PC-3 (cell line): ENCODE data around the gene TMEM59. TPM values are rescaled to one million over a fixed set of nuclear protein-coding genes. Genes with fewer than 3 reads are reported as not detected.
A peak's percentile ranks its signal among the peaks of the same experiment; 100 is the strongest.

ENCODE experiments used
- ATAC-seq: fragments of 200-7000 bp; cut with Tn5 transposase; 2 replicates; pipeline ENCODE4 v1.9.1; 2020; ENCODE audit warnings: mild to moderate bottlenecking, moderate library complexity
- BruUV-seq: library from RNA; stranded (reverse); fragments of 400-500 nt; replicated peaks from 2 replicates; lab custom pipeline; 2021; lab: Mats Ljungman, UMichigan
- CTCF ChIA-PET: fragments of 300-600 bp; sonication (Branson Sonifier 250); formaldehyde crosslinking; loops from one replicate; lab custom pipeline; 2022; ENCODE audit warnings: antibody characterized with exemption; lab: Charles Lee
- POLR2A ChIA-PET: fragments of 300-600 bp; sonication (Branson Sonifier 250); formaldehyde crosslinking; loops from one replicate; lab custom pipeline; 2022; ENCODE audit warnings: antibody characterized with exemption; ENCODE audit not compliant: unreplicated experiment; lab: Charles Lee
- DNase-seq: peaks from one replicate; pipeline ENCODE4 v3.0.0-alpha.2; 2015
- H2AFZ ChIP-seq: fragments of 300-600 bp; sonication (generic); 2 replicates; pipeline ENCODE4 v1.6.0; 2016; ENCODE audit warnings: antibody characterized with exemption, low read length
- H3F3A ChIP-seq: fragments of 300-600 bp; sonication (generic); one replicate; pipeline ENCODE4 v1.6.0; 2017; ENCODE audit warnings: antibody characterized with exemption, low read length, control low read depth, mild to moderate bottlenecking; ENCODE audit not compliant: unreplicated experiment
- H3K27ac ChIP-seq: fragments of 300-600 bp; sonication (generic); 2 replicates; pipeline ENCODE4 v1.5.1; 2016; ENCODE audit warnings: mild to moderate bottlenecking, low read length
- H3K27me3 ChIP-seq: fragments of 300-600 bp; sonication (generic); 2 replicates; pipeline ENCODE4 v1.6.1; 2016; ENCODE audit warnings: low read length, mixed read lengths
- H3K36me3 ChIP-seq: fragments of 300-600 bp; sonication (generic); 2 replicates; pipeline ENCODE4 v1.6.1; 2016; ENCODE audit warnings: low read depth, mixed run types, low read length, mixed read lengths
- H3K4me1 ChIP-seq: fragments of 300-600 bp; sonication (generic); 2 replicates; pipeline ENCODE4 v1.5.1; 2016; ENCODE audit warnings: low read length; ENCODE audit not compliant: insufficient read depth
- H3K4me2 ChIP-seq: fragments of 300-600 bp; sonication (generic); 2 replicates; pipeline ENCODE4 v1.6.0; 2016; ENCODE audit warnings: low read length
- H3K4me3 ChIP-seq: fragments of 300-600 bp; sonication (generic); 2 replicates; pipeline ENCODE4 v1.5.1; 2016; ENCODE audit warnings: mild to moderate bottlenecking, low read length, mixed read lengths
- H3K79me2 ChIP-seq: fragments of 300-600 bp; sonication (generic); 2 replicates; pipeline ENCODE4 v1.6.1; 2017; ENCODE audit warnings: low read length, mixed read lengths
- H3K9ac ChIP-seq: fragments of 300-600 bp; sonication (generic); 2 replicates; pipeline ENCODE4 v1.6.0; 2016; ENCODE audit warnings: mild to moderate bottlenecking, low read length
- H3K9me2 ChIP-seq: fragments of 300-600 bp; sonication (generic); replicated peaks from 2 replicates; pipeline ENCODE4 v1.6.1; 2016; ENCODE audit warnings: mixed run types, low read length, mixed read lengths
- H3K9me3 ChIP-seq: fragments of 300-600 bp; sonication (generic); 2 replicates; pipeline ENCODE4 v1.6.1; 2016; ENCODE audit warnings: low read length, mixed read lengths
- H4K20me1 ChIP-seq: fragments of 300-600 bp; sonication (generic); 2 replicates; pipeline ENCODE4 v1.6.1; 2016; ENCODE audit warnings: low read length, mixed read lengths
- EZH2 ChIP-seq: fragments of 300-600 bp; sonication (generic); IDR thresholded peaks from one replicate; pipeline ENCODE4 v1.6.1; 2017; ENCODE audit warnings: antibody characterized with exemption, mild to moderate bottlenecking, low read length; ENCODE audit not compliant: unreplicated experiment
- EZH2phosphoT487 ChIP-seq: fragments of 300-600 bp; sonication (generic); IDR thresholded peaks from 2 replicates; pipeline ENCODE4 v1.6.1; 2018; ENCODE audit warnings: mild to moderate bottlenecking, antibody characterized with exemption, low read length, borderline replicate concordance
- intact Hi-C: fragments of 100-400 bp; cut with micrococcal nuclease; formaldehyde crosslinking; loops from 2 replicates; pipeline ENCODE4 v1.9.0; 2023
- total RNA-seq: library from RNA; depleted of rRNA; stranded (reverse); fragments of >200 nt; gene quantifications from 2 replicates; pipeline ENCODE4 v1.2.3, GENCODE V29; 2014
- TF ChIP-seq, protein P1 (sequence below): fragments of 300-600 bp; sonication (generic); conservative IDR thresholded peaks from 2 replicates; pipeline ENCODE4 v1.5.1; 2017; ENCODE audit warnings: antibody characterized with exemption, low read depth, mild to moderate bottlenecking, low read length

Gene TMEM59
- total RNA-seq, 1 experiment from 2014 or later, result 133 TPM

DNA sequence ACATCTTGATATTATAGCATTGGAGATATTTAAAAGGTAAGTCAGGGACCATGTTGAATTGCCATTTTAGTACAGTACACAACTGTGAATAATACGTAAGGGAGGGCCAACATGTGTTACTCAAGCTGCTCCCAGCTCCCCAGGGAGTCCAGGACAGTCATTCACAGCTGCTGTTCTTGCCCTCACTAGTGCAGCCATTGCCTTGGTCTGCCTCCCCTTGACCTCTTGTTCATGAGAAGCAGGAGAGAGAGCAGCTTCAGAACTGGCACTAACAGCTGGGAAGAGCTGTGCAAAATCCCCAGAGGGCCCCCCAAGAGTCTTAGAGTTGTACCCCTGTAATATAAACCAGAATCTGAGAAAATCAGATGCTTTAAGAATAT is 16.8 kb upstream of the TMEM59 start:
- Histone ChIP-seq H3K9ac (no peak overlapping the region), H2AFZ (no peak overlapping the region), H3K27ac (no peak overlapping the region), H3K4me2 (no peak overlapping the region), H3K9me2 (no peaks in the 10 kb centered on the region), H3K4me3 (no peak overlapping the region), H3K9me3 (no peaks in the 10 kb centered on the region), H3K4me1 (0 out of 2 replicates have a peak, but pooled peaks cover 4% of the 10 kb centered on the region), H3K27me3 (no peaks in the 10 kb centered on the region), H3K36me3 (no peaks in the 10 kb centered on the region), H3F3A (no peaks in the 10 kb centered on the region), H3K79me2 (no peaks in the 10 kb centered on the region), H4K20me1 (no peaks in the 10 kb centered on the region)
- DNase-seq (no peak), ATAC-seq (peak; percentile 51)
- intact Hi-C loops, result loop anchor here (1.0 kb wide), 2 partner anchors 130 to 338 kb away; no protein-coding TSS in a partner anchor
- ChIA-PET POLR2A (no interaction called here), CTCF (no interaction called here)
- no peak for TF ChIP-seq EZH2
- no peak for TF ChIP-seq EZH2phosphoT487
- TF ChIP-seq, protein P1, sequence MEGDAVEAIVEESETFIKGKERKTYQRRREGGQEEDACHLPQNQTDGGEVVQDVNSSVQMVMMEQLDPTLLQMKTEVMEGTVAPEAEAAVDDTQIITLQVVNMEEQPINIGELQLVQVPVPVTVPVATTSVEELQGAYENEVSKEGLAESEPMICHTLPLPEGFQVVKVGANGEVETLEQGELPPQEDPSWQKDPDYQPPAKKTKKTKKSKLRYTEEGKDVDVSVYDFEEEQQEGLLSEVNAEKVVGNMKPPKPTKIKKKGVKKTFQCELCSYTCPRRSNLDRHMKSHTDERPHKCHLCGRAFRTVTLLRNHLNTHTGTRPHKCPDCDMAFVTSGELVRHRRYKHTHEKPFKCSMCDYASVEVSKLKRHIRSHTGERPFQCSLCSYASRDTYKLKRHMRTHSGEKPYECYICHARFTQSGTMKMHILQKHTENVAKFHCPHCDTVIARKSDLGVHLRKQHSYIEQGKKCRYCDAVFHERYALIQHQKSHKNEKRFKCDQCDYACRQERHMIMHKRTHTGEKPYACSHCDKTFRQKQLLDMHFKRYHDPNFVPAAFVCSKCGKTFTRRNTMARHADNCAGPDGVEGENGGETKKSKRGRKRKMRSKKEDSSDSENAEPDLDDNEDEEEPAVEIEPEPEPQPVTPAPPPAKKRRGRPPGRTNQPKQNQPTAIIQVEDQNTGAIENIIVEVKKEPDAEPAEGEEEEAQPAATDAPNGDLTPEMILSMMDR, result no peak
- TSS peak; percentile 12 for BruUV-seq

DNA sequence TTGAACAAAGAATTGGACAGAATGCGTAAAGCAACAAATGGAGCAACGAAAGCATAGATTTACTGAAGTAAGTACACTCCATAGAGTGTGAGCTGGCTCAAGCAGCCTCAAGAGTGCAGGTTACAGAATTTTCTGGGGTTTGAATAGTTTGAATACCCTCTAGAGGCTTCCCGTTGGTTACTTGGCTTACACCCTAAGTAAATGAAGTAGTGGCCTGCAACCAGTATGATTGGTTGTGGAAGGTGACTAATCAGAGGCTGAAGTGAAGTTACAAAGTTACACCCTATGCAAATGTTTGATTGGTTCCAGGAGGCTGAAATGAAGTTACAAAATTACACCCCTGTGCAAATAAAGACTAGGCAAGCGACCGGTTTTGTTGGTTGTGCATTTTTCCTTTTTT is 11.3 kb upstream of the TMEM59 start:
- no peak for ATAC-seq
- no peaks in the 10 kb centered on the region for H3K4me1 ChIP-seq
- POLR2A ChIA-PET, result no interaction called here

DNA sequence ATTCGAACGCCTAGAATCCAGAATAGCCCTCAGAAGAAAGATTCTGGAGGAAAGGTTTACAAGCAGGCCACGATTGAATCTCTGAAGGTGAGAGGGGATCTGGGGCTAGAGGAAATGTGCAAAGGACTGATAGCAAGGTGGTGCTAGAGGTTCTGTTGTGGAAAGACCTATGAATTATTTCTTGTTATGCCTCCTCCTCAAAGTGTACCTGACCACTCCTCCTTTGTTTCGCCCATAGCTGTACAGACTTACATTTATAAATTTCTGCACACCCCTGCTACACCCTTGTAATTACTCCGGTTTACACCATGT is 1.4 kb upstream of the TMEM59 start:
- Histone ChIP-seq H3K27ac (no peak overlapping the region), H3K4me2 (peak overlapping the region; percentile 91), H3K4me3 (peak overlapping the region; percentile 93), H3K9me2 (no peaks in the 10 kb centered on the region), H2AFZ (peak overlapping the region; percentile 94), H3F3A (no peaks in the 10 kb centered on the region), H3K9ac (peak overlapping the region; percentile 79; the same call in 1 of the 2 replicates), H3K27me3 (no peaks in the 10 kb centered on the region), H4K20me1 (no peaks in the 10 kb centered on the region), H3K79me2 (peaks cover 33% of the 10 kb centered on the region), H3K9me3 (no peaks in the 10 kb centered on the region), H3K36me3 (no peaks in the 10 kb centered on the region), H3K4me1 (peaks cover 18% of the 10 kb centered on the region)
- intact Hi-C loops, result loop anchor here (5.0 to 10.0 kb wide), 3 partner anchors 87 to 190 kb away; partner anchors contain the start of genes IFT25 and LRRC42
- no peak for DNase-seq
- ATAC-seq, result no peak
- ChIA-PET CTCF (interaction anchor here (0.6 kb wide), 1 partner anchor 98 kb away, joined by 3 read pairs; no protein-coding TSS in a partner anchor), POLR2A (no interaction called here)
- BruUV-seq, result no TSS peak
- TF ChIP-seq EZH2phosphoT487 (no peak), EZH2 (no peak)
- TF ChIP-seq, protein P1, result no peak

More for the DNA sequence above, 11.3 kb upstream of the TMEM59 start:
- no peak overlapping the region for H3K4me3 ChIP-seq
- H3K36me3 ChIP-seq, result no peaks in the 10 kb centered on the region
- H4K20me1 ChIP-seq, result no peaks in the 10 kb centered on the region
- H3K9me2 ChIP-seq, result no peaks in the 10 kb centered on the region
- no TSS peak for BruUV-seq
- intact Hi-C loops, result no loop called here
- H3K27ac ChIP-seq, result no peak overlapping the region
- no peaks in the 10 kb centered on the region for H3K27me3 ChIP-seq
- no peaks in the 10 kb centered on the region for H3K9me3 ChIP-seq
- no peak overlapping the region for H3K4me2 ChIP-seq
- no peaks in the 10 kb centered on the region for H3F3A ChIP-seq
- CTCF ChIA-PET, result no interaction called here
- no peak for DNase-seq
- H3K79me2 ChIP-seq, result no peaks in the 10 kb centered on the region
- H3K9ac ChIP-seq, result no peak overlapping the region
- no peak overlapping the region for H2AFZ ChIP-seq
- TF ChIP-seq EZH2phosphoT487 (no peak), EZH2 (no peak)
- TF ChIP-seq, protein P1, result no peak
